ENCODE data around the gene THADA.

Gene THADA

GRCh38 chr2:43328133-43328532 lies 267.7 kb downstream of the THADA start:
- no peak for DNase-seq (ENCODE audit: low read depth, low spot score)

- no peak for DNase-seq (ENCODE audit: low read depth, low spot score)
Observed at GRCh38 chr2:43327119-43327518, 268.7 kb downstream of the THADA start.

- no peak for DNase-seq (ENCODE audit: low read depth, low spot score)
Observed at GRCh38 chr2:43326101-43326825, 269.6 kb downstream of the THADA start.

GRCh38 chr2:43325107-43325811 lies 270.6 kb downstream of the THADA start:
- no peak for DNase-seq (ENCODE audit: low read depth, low spot score)

- DNase-seq (ENCODE audit: low read depth, low spot score) = no peak
Observed at GRCh38 chr2:43324259-43325106, 271.4 kb downstream of the THADA start.

GRCh38 chr2:43323857-43324256 lies 272.0 kb downstream of the THADA start:
- no peak for DNase-seq (ENCODE audit: low read depth, low spot score)

- no peak for DNase-seq (ENCODE audit: low read depth, low spot score)
Observed at GRCh38 chr2:43321446-43321845, 274.4 kb downstream of the THADA start.

GRCh38 chr2:43319541-43319940 lies 276.3 kb downstream of the THADA start:
- DNase-seq (ENCODE audit: low read depth, low spot score) = no peak

- DNase-seq (ENCODE audit: low read depth, low spot score) = no peak
Observed at GRCh38 chr2:43318791-43319190, 277.0 kb downstream of the THADA start.

GRCh38 chr2:43317680-43318079 lies 278.2 kb downstream of the THADA start:
- DNase-seq (ENCODE audit: low read depth, low spot score) = no peak

- DNase-seq (ENCODE audit: low read depth, low spot score) = no peak
Observed at GRCh38 chr2:43317194-43317593, 278.6 kb downstream of the THADA start.

GRCh38 chr2:43315482-43315881 lies 280.4 kb downstream of the THADA start:
- DNase-seq (ENCODE audit: low read depth, low spot score) = no peak

GRCh38 chr2:43314299-43314927 lies 281.4 kb downstream of the THADA start:
- DNase-seq (ENCODE audit: low read depth, low spot score) = no peak

- DNase-seq (ENCODE audit: low read depth, low spot score) = no peak
Observed at GRCh38 chr2:43313642-43314017, 282.2 kb downstream of the THADA start.

- DNase-seq (ENCODE audit: low read depth, low spot score) = no peak
Observed at GRCh38 chr2:43312755-43313641, 282.8 kb downstream of the THADA start.

GRCh38 chr2:43311276-43311675 lies 284.6 kb downstream of the THADA start:
- no peak for DNase-seq (ENCODE audit: low read depth, low spot score)

- DNase-seq (ENCODE audit: low read depth, low spot score) = no peak
Observed at GRCh38 chr2:43309935-43310334, 285.9 kb downstream of the THADA start.

- no peak for DNase-seq (ENCODE audit: low read depth, low spot score)
Observed at GRCh38 chr2:43307973-43308372, 287.9 kb downstream of the THADA start.

- no peak for DNase-seq (ENCODE audit: low read depth, low spot score)
Observed at GRCh38 chr2:43307046-43307445, 288.8 kb downstream of the THADA start.

- no peak for DNase-seq (ENCODE audit: low read depth, low spot score)
Observed at GRCh38 chr2:43306197-43306596, 289.6 kb downstream of the THADA start.

- DNase-seq (ENCODE audit: low read depth, low spot score) = no peak
Observed at GRCh38 chr2:43305517-43305916, 290.3 kb downstream of the THADA start.

Measured in brain pericyte (primary cell).